GM12891 (cell line): Measurements from ENCODE around the gene RNF213.

Source experiments
- POLR2A ChIP-seq: IDR thresholded peaks from 2 replicates; pipeline ENCODE4 v1.6.1; 2011; ENCODE audit warnings: low read depth, low read length, control low read depth
- POLR2AphosphoS5 ChIP-seq: IDR thresholded peaks from 2 replicates; pipeline ENCODE4 v1.6.1; 2011; ENCODE audit warnings: low read depth, low read length, control low read depth

DNA sequence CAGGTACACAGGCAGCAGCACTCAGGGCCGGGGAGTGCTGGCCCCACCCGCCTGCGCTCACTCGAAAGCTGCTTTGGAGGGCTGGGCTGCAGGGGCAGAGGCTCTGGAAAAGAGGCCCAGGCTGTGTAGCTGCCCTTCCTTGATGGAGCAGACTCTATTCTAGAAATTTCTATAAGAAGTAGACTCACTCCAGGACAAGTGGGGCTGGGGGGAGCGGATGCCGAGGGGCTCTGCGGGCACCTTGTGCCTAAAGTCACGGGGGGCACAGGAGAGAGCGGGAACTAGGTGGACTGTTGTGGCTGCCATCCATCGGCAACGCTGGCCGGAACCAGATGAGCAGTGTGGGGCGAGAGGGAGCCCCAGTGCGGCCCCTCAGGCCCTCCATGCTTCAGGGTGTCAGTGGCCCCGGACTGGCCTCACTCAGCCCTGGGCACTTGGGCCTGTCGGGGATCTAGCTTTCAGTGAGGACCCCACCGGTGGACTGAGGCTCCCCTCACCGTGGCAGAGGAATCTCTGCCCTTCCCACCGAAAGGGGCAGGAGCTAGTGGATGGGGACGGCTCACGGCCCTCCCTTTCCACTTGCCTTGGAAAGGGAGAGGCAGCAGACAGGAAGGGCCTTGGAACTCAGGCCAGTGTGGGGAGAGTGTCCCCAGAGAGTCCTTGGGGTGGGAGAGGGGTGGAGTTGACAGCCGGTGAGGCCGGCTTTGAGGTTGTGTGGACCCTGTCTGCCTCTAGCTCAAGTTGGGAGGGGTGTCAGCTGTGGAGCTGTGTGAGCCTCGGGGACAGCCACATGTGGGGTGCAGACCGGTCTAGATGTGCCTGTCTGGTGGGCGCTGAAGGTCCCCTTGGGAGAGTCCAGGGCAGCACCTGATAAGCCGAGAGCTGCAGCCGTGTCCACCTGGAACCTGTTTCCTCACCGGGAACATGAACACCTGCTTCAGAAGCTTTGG is 170.9 kb downstream of the RNF213 start:
- TF ChIP-seq POLR2A, result no peak
- no peak for TF ChIP-seq POLR2AphosphoS5
